ENCODE data around the gene CCDC43.
"Not testable (repeated sequence)": the region's sequence is repeated elsewhere in the genome, so short reads cannot be mapped to it uniquely, and the experiment has no call there.

CCDC43 gene

GRCh38 chr17:44693609-44694008, 4.0 kb upstream of the CCDC43 start:
- DNase-seq (ENCODE audit: insufficient read length) (no peak), FAIRE-seq (no peak)
- TF ChIP-seq POLR2AphosphoS5 (IDR thresholded peaks at IDR 0.05; ENCODE audit: low read depth, low read length) = no peak
- TF ChIP-seq TAF1 (IDR thresholded peaks at IDR 0.05; ENCODE audit: borderline replicate concordance, low read depth, low read length) = no peak
- no peak for TF ChIP-seq POLR2A (IDR thresholded peaks at IDR 0.05; ENCODE audit: low read depth, low read length)

- not testable (repeated sequence) for DNase-seq (ENCODE audit: insufficient read length); FAIRE-seq
These were observed 1.2 kb upstream of the CCDC43 start for GRCh38 chr17:44690746-44691306.

- no peak for FAIRE-seq
- TF ChIP-seq TAF1 (IDR thresholded peaks at IDR 0.05; ENCODE audit: borderline replicate concordance, low read depth, low read length) (no peak), POLR2AphosphoS5 (IDR thresholded peaks at IDR 0.05; ENCODE audit: low read depth, low read length) (no peak), POLR2A (IDR thresholded peaks at IDR 0.05; ENCODE audit: low read depth, low read length) (no peak)
- no peak for DNase-seq (ENCODE audit: insufficient read length)
These were observed 700 bp downstream of the CCDC43 start for GRCh38 chr17:44688675-44689476.

GRCh38 chr17:44688200-44688599, 1.4 kb downstream of the CCDC43 start:
- no peak for FAIRE-seq
- TF ChIP-seq POLR2A (IDR thresholded peaks at IDR 0.05; ENCODE audit: low read depth, low read length) = no peak
- no peak for TF ChIP-seq POLR2AphosphoS5 (IDR thresholded peaks at IDR 0.05; ENCODE audit: low read depth, low read length)
- DNase-seq (ENCODE audit: insufficient read length) = no peak

- FAIRE-seq = no peak
- TF ChIP-seq POLR2A (IDR thresholded peaks at IDR 0.05; ENCODE audit: low read depth, low read length) (no peak), POLR2AphosphoS5 (IDR thresholded peaks at IDR 0.05; ENCODE audit: low read depth, low read length) (no peak), TAF1 (IDR thresholded peaks at IDR 0.05; ENCODE audit: borderline replicate concordance, low read depth, low read length) (no peak)
- no peak for DNase-seq (ENCODE audit: insufficient read length)
These were observed 1.8 kb downstream of the CCDC43 start for GRCh38 chr17:44687756-44688155.

- not testable (repeated sequence) for FAIRE-seq; DNase-seq (ENCODE audit: insufficient read length)
These were observed 6.3 kb downstream of the CCDC43 start for GRCh38 chr17:44683303-44683702.

- TF ChIP-seq TAF1 (IDR thresholded peaks at IDR 0.05; ENCODE audit: borderline replicate concordance, low read depth, low read length) = no peak
- TF ChIP-seq POLR2A (IDR thresholded peaks at IDR 0.05; ENCODE audit: low read depth, low read length) = no peak
- no peak for TF ChIP-seq POLR2AphosphoS5 (IDR thresholded peaks at IDR 0.05; ENCODE audit: low read depth, low read length)
- DNase-seq (ENCODE audit: insufficient read length) (no peak), FAIRE-seq (no peak)
These were observed 12.4 kb downstream of the CCDC43 start for GRCh38 chr17:44677136-44677535.

- no peak for TF ChIP-seq TAF1 (IDR thresholded peaks at IDR 0.05; ENCODE audit: borderline replicate concordance, low read depth, low read length)
- TF ChIP-seq POLR2A (IDR thresholded peaks at IDR 0.05; ENCODE audit: low read depth, low read length) = no peak
- TF ChIP-seq POLR2AphosphoS5 (IDR thresholded peaks at IDR 0.05; ENCODE audit: low read depth, low read length) = no peak
- FAIRE-seq = no peak
- DNase-seq (ENCODE audit: insufficient read length) = no peak
These were observed 15.7 kb downstream of the CCDC43 start for GRCh38 chr17:44673893-44674292.

GRCh38 chr17:44672479-44673093, 17.0 kb downstream of the CCDC43 start:
- DNase-seq (ENCODE audit: insufficient read length) (no peak), FAIRE-seq (no peak)
- TF ChIP-seq POLR2A (IDR thresholded peaks at IDR 0.05; ENCODE audit: low read depth, low read length) (no peak), TAF1 (IDR thresholded peaks at IDR 0.05; ENCODE audit: borderline replicate concordance, low read depth, low read length) (no peak), POLR2AphosphoS5 (IDR thresholded peaks at IDR 0.05; ENCODE audit: low read depth, low read length) (no peak)

GRCh38 chr17:44666006-44666405, 23.6 kb downstream of the CCDC43 start:
- DNase-seq (ENCODE audit: insufficient read length) (no peak), FAIRE-seq (no peak)
- no peak for TF ChIP-seq POLR2AphosphoS5 (IDR thresholded peaks at IDR 0.05; ENCODE audit: low read depth, low read length)

- DNase-seq (ENCODE audit: insufficient read length) (no peak), FAIRE-seq (no peak)
- TF ChIP-seq TAF1 (IDR thresholded peaks at IDR 0.05; ENCODE audit: borderline replicate concordance, low read depth, low read length) (no peak), POLR2AphosphoS5 (IDR thresholded peaks at IDR 0.05; ENCODE audit: low read depth, low read length) (no peak), POLR2A (IDR thresholded peaks at IDR 0.05; ENCODE audit: low read depth, low read length) (no peak)
These were observed 24.7 kb downstream of the CCDC43 start for GRCh38 chr17:44664867-44665266.

- TF ChIP-seq POLR2AphosphoS5 (IDR thresholded peaks at IDR 0.05; ENCODE audit: low read depth, low read length) = no peak
- DNase-seq (ENCODE audit: insufficient read length) (no peak), FAIRE-seq (no peak)
These were observed 26.5 kb downstream of the CCDC43 start for GRCh38 chr17:44663095-44663494.

- DNase-seq (ENCODE audit: insufficient read length) (no peak), FAIRE-seq (no peak)
- TF ChIP-seq POLR2A (IDR thresholded peaks at IDR 0.05; ENCODE audit: low read depth, low read length) (no peak), POLR2AphosphoS5 (IDR thresholded peaks at IDR 0.05; ENCODE audit: low read depth, low read length) (no peak), TAF1 (IDR thresholded peaks at IDR 0.05; ENCODE audit: borderline replicate concordance, low read depth, low read length) (no peak)
These were observed 27.7 kb downstream of the CCDC43 start for GRCh38 chr17:44661835-44662234.
